Renal cortical epithelial cell (primary cell): ENCODE measurements around the gene SIRPG. TPM values are rescaled to one million over a fixed set of nuclear protein-coding genes. Genes with fewer than 3 reads are reported as not detected.
"Not testable (repeated sequence)": the region's sequence is repeated elsewhere in the genome, so short reads cannot be mapped to it uniquely, and the experiment has no call there.

Source experiments
- DNase-seq: peaks from one replicate; pipeline ENCODE4 v3.0.0-alpha.2; 2011; ENCODE audit warnings: low read depth
- total RNA-seq: library from RNA; depleted of rRNA; stranded (reverse); fragments of >200 nt; gene quantifications from 2 replicates; pipeline ENCODE4 v1.2.3, GENCODE V29; 2014

The SIRPG gene
- not detected in 2 replicates for total RNA-seq

DNA sequence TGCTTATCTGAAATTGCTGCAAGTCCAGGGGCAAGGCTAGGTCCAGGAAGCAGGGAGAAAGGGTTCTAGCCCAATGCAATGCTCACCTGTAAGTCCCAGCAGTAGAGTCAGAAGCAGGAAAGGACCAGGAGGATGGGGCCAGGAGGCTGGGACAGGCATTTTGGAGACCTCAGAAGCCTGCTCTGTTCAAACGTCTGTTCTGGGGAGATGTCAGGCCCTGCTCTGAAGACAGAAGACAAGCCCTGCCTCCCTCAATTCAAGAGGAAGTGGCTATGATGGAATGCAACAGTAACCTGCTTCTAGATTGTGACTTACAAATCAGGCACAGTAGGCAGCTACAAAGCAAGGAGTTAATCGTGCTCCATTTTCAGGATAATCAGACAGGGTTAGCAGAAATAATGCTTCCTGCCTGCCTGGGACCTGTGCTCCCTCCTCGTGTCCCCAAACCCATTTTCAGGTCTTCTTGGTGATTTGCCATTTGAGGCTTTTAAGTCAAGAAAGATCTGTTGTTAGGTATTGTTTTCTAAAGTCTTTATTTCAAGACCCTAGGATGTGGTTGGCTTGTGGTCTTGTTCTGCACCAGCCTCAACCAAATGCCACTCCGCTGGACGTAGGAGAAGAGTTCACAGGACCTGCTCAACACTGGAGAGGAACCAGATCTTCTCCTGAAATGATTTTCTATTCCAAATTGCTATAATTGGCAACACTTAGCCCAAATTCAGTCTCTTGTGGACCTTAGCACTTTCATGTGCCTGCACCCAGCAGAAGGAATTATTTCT is at the start of gene SIRPG:
SIRPG (minus strand) TSS at position 224 of the 779 bp plus-strand sequence; CDS start at position 159, 65 bp downstream.
- no peak for DNase-seq

DNA sequence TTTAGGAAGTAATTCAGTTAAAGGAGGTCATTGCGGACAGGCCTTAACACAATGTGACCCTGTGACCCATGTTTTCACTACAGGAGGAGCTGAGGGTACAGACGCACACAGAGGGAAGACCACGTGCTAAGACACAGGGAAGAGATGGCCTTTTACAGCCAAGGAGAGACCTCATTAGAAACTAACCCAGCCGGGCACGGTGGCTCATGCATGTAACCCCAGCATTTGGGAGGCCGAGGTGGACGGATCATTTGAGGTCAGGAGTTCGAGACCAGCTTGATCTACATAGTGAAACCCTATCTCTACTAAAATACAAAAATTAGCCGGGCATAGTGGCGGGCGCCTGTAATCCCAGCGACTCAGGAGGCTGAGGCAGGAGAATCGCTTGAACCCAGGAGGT is 49.3 kb upstream of the SIRPG start:
- not testable (repeated sequence) for DNase-seq

DNA sequence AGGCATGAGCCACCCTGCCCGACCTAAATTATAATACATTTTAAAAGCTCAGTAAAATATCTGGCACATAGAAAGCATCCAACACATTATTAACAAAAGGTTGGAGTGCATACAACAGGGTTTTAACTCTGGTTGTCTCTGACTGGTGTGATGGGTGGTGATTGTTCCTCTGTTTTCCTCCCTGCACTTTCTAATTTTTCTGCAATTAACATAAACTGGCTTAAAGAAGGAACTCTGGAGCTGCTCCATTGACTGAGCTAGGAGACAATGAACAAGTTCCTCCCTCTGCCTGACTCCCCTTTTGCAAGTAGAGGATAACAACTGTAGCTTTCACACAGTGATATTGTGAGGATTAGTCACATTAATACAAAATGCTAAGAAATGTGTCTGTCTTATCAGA is 48.5 kb upstream of the SIRPG start:
- DNase-seq = no peak

DNA sequence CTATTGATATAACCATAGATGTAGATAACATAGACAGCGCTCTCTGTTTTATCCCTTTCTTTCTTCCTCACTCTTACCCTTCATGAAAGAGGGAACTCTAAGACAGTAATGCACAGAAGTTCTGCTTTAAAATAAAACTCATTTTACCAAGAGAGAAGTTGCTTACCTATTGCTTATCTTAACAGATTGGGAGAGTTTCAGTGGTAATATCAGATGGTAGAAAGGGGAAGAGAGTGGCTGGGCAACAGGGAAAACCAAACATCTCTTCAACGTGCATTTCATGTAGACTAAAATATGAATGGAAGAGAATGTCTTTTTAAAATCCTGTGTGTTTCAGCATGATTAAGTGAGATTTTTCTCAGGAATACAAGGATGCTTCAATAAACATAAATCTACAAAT is 45.3 kb upstream of the SIRPG start:
- no peak for DNase-seq

DNA sequence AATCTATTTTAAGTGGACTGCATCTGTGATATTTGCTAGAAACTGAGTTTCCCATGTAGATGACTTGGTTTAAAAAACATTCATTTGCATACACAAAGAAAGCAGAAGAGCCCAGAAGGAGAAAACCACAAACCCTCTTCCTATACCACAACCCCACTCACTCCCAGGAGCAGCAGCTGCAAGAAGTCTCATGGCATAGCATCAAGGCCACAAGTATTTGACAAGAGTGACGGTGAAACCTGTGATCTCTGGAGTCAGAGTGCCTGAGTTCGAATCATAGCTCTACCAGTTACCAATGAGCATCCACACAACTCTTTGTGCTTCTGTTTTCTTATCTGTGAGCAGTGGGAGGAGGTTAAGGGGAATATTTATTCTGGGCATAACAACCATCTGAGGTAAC is 44.7 kb upstream of the SIRPG start:
- DNase-seq = no peak

DNA sequence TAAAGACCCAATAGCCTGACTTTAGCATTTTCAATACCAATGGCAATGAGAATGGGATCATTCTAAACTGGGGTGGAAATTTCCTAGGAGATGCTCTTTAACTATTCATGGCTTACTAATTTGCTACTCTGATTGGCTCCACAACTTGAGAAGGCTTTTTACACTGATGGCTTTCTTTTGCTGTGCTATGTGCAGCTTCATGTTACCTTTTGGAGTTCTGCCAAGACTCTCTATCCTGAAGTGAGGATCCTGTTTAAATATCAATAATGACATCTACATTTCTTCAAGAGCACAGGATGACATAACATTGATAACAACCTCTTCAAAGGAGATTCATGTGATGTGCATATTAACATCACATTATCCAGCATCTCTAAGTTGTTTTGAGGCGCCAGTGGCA is 43.4 kb upstream of the SIRPG start:
- DNase-seq = no peak

DNA sequence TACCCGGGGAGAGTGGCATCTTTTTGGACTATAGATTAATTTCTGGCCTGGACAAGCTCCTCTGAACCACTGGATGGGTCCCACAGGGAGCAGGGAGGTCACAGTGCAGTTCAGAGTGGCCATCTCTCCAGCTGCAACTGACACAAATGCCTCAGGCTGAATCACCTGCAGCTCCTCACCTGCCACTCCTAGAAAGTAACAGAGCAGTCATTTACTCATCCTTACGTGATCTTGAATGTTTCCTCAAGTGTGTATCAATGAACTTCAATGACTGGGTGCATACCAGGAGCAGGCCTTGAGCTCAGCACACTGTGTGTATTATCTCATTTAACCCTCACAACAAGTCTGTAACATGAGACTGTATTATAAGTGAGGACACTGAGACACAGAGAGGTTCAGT is 40.0 kb upstream of the SIRPG start:
- no peak for DNase-seq

DNA sequence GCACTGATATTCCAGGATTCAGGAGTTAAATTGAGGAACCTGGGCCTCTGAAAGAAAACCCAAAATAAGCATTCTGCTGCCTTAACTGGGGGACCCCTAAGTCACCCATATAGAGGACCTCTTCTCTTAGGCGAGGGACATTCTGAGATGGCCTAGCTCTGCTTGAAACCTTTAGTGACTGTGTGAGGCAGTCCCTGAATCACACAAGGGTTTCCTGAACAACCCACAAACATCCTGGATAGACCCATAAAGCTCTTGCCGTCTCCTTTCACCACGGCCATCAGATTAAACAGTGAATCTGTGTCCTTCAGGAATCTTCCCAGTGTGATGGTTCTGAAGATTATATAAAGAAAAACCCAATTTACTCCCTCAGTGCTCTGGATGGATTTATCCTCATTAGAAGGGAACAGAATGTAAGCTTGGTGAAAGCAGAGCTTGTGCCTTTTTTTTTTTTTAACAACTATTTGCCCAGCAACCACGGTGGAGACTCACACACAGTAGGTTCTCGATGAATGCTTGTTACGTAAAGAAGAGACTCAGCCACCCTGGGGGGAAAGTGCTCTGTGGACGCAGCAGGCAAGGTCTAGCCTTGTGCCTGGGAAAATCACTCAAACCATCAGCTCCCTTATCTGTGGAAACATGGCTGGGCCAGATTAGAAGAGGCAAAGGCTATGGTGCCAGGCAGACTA is 39.1 kb upstream of the SIRPG start:
- DNase-seq = no peak

DNA sequence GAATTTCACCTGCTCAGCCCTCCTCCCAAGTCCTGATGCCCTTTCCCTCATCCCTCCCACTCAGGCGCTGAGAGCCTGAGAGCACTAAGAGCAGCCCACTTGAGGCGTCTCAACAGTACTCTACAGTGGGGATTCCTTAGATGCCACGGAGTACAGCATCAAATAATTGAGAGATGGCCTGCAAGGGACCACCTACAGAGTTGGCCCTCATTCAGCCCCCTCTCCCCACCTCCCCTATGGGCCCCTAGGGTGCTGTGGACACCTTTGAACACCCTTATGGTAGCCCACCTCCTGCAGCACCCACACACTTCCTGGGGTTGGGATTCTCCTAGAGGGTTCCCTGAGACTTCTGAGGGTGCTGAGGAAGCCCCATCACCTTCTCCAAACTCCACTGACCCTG is 37.1 kb upstream of the SIRPG start:
- DNase-seq = no peak

DNA sequence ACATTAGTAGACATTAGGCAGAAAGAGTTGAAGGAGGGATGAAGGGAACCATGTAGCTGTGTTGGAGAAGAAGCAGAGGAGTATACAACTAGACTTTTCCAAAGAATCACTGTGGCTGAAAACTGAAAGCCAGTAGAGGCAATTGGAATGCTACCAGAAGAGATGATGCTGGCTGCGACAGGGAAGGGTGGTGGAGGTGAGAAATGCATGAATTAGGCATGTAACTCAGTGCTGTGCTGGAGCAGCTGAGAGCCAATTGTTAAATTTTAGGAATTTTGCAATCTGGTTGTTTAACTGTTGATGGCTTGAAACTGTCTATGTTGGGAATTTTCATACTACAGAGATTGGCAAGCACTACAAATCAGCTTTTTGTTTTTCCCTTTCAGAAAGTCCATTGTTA is 35.8 kb upstream of the SIRPG start:
- DNase-seq = no peak

DNA sequence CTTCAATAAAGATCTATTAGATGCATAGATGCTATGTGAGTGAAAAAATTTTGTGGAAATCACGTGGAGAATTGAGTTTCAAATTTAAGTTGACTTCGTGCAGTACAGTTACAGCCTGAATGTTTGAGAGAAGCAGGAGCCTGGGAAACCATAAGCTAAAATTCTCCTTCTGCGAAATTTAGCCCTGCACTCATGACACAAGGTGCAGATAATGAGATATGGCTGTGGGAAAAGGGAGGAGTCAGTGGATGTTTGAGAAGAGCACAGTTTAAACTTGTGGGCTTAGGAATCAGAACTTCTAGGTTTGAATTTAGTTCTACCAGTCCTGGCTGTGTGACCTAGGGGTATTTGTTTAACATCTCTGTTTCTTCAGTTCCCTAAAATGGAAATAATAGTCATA is 32.1 kb upstream of the SIRPG start:
- DNase-seq = no peak

DNA sequence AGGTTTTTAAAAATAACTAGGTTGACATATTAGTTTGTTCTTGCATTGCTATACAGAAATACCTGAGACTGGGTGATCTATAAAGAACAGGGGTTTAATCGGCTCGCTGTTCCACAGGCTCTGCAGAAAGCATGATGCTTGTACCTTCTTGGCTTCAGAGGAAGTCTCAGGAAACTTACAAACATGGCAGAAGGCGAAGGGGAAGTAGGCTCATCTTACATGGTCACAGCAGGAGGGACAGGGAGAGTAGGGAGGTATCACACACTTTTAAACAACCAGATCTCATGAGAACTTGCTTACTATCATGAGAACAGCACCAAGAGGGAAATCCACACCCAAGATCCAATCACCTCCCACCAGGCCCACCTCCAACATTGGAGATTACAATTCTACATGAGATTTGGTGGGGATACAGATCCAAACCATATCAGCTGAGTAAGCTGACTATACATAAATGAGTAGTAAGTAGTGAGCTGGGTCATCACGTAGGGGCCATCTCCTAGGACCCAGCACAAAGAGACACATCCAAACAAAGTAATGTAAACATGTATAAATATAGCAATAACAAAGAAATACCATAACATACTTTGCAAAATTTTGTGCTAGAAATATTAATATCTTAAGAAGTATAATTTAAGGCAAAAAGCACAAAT is 31.4 kb upstream of the SIRPG start:
- DNase-seq = no peak

DNA sequence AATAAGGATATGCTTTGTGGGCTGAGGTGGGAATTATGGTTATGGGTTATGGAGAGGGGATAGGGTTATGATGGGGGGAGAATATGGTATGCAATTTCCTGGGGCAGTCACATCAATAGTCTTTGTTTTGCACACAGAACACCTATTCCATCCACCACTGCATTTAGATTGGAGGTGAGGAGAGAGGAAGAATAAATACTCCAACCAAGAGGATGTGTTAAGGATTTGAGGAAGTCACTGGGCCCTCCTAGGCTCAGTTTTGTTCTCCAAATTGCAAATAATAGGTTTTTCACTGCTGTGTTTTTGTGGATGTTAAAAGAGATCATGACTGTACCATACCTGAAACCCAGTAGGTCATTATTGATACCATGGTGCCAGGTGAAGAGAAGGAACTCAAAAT is 29.5 kb upstream of the SIRPG start:
- no peak for DNase-seq

DNA sequence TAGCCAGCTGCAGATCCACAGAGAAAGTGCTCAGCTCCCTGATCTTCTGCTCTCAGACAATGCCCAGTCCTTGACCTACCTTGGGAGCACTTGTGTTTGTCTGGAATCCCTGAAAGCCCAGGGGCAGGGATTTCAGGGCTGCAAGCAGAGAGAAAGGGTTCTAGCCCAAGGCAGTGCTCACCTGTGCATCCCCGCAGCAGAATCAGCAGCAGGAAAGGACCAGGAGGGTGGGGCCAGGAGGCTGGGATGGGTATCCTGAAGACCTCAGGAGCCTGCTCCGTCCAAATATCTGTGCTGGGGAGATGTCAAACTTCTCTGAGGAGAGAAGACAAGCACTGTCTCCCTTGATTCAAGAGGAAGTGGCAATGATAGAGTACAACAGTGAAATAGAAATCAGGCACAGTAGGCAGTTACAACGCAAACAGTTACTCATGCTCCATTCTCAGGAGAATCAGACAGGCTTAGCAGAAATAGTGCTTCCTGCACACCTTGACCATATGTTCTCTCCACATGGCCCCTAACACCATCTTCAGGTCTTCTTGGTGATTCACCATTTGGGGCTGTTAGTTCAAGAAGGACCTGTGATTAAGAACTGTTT is 28.7 kb upstream of the SIRPG start:
- no peak for DNase-seq

DNA sequence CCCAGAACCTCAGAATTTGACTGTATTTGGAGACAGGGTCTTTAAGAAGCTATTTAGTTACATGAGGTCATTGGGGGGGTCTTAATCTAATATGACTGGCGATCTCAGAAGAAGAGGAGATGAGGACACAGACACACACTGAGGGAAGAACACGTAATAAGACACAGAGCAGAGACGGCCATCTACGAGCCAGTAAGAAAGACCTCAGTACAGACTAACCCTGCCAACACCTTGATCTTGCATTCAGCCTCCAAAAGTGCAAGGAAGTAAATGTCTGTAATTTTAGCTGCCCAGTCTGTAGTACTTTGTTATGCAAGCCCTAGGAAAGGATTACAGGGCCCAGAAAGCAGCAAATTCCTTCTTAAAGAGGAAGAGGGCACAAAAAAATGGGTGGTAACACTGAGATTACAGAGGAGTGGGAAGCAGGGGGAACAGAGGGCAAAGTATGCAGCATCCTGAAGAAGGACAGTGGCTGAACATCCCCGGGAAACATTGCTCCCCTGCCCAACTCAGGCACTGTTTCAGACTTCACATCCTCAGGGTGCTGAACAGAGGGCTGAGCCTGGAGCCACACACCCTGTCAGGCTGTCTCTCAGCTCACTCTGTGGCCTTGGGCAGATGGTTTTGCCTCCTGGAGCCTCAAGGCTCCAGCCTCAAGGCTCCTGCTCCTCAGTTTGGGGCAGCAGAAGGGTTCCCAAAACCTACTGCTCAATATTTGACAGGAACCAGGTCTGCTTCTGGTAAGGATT is 27.9 kb upstream of the SIRPG start:
- DNase-seq = no peak

DNA sequence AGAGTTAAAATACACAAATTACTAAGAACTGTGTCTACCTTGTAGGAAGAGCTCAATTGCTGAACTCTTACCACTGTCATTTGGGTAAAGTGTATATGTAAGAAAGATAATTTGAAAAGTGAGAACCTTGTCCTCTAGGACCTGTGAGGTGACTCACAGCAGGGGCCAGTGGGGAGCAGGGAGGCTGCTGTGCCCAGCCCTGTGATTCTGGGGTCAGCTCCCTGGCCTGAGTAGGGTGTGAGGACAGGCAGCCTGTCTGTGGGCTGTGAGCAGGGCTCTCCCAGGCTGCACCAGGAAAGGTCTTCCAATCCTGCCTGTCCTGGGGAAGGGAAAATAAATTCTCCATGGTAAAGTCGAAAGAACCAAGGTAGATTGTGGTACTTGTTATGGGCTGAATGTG is 27.3 kb upstream of the SIRPG start:
- DNase-seq = no peak

DNA sequence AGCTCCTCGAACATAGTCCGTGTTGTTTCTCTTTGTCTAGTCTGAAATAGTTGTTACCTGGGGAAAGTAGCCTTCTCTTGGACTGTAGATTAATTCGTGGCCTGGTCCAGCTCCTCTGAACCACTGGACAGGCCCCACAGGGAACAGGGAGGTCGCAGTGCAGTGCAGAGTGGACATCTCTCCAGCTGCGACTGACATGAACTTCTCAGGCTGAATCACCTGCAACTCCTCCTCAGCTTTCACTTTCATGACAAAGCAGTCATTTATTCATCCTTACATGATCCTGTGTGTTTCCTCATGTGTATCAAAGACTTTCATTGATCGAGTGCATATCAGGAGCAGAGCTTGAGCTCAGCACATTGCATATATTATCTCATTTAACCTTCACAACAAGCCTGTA is 19.1 kb upstream of the SIRPG start:
- no peak for DNase-seq

DNA sequence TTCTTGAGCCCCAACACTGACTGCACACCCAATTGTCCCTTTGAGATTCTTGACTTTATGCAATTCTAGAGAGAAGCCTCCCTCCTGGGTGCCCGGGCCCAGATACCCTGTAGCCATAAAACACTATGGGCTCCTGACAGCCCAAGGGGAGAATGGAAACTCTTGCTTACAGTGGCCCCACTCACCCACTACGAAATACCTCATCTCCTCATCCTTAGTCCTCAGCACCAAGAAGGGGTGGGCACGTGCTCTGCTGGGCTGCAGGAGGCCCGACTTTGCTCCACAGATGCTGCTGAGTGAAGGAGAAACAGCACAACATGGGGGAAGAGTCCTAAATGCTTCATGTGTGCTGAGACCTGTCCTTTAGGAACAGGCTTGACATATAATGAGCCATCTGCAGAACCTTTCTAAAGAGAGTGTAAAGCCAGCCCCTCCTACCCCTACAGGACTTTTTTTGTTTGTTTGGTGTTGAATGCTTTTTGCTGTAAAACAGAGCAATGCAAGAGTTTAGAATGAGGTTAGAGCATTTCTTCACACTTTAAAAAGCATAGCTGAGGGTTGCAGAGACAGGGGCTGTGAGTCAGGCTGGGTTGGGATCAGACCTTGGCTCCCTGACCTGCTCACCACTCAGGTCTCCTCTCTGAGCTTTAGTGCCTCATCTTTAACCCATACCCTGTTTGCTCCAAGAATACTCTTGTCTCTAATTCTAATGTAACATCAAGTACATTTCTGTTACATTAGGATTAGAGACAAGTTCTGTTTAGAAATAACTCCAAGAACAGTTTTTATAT is 17.6 kb upstream of the SIRPG start:
- DNase-seq = no peak

DNA sequence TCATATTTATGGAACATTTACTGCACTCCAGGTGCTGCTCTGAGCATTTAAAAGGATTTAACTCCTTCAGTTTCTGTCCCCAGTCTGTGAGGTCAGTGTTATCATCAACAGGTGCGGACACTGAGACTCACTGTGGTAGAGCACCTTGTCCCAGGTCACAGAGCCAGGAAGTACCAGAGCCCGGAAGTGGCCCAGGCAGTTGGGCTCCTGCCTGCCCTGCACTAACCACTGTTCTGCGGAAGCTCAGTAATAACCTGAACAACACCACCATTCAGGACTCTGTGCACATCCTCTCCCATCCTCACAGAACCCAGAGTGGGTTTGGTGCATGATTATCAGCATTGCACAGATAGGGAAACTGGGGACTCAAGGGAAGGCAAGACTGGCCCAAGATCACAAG is 16.8 kb upstream of the SIRPG start:
- DNase-seq = no peak

DNA sequence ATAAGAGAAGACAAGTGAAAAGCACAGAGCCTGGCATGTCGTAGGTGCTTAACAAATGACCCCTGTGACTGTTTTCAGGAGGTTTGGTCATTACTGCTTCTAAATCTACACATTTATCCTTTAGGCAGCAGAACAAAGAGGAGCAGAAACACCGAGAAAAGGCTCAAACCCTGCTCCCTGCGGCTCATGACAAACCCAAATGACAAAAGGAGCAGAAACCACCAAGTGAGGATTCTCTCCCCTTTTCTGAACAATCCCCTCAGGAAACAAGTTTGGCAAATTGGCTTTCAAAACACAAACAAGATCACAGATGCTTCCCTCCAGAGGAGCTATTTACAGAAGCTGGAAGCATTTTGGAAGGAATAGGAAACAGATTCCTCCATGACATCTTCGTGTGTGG is 15.8 kb upstream of the SIRPG start:
- no peak for DNase-seq

DNA sequence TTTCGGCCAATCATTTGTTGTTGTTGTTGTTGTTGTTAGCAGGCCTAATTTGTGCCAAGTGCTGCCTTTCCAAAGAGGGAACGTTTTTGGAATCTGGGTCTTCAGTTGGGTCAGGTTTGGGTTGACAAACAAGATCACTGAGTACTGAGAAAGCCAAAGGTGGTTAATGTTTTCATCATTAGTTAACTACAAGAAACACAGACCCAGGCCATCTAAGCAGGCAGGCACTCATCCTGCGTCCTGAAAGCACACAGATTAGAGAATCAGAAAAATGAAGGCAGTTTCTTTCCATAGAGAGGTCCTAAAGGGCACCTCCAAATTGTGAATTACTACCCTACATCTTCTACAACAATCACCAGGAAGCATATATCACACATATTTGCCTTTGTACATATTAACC is 15.1 kb upstream of the SIRPG start:
- no peak for DNase-seq
